Vagina (tissue), 2 donors: Measurements from ENCODE around the gene FOXF2. TPM values are rescaled to one million over a fixed set of nuclear protein-coding genes. Genes with fewer than 3 reads are reported as not detected.

ENCODE experiments used
- DNase-seq, 2 donors: peaks; one replicate each; pipeline ENCODE4 v3.0.0-alpha.2; 2017; ENCODE audit errors: extremely low spot score in 2 of 2
- H3K27ac ChIP-seq: fragments of 200-600 bp; sonication (generic); one replicate; pipeline ENCODE4 v1.5.1; 2019
- H3K27me3 ChIP-seq: fragments of 200-600 bp; sonication (generic); one replicate; pipeline ENCODE4 v1.5.1; 2019
- H3K36me3 ChIP-seq, 2 donors: fragments of 200-600 bp; sonication (generic); one replicate each; pipeline ENCODE4 v1.5.1; 2017 to 2019
- H3K4me1 ChIP-seq: fragments of 200-600 bp; sonication (generic); one replicate; pipeline ENCODE4 v1.5.1; 2019
- H3K4me3 ChIP-seq, 2 donors: fragments of 200-600 bp; sonication (generic); 1 replicate in 1 of 2; 2 replicates in 1 of 2; pipeline ENCODE4 v1.5.1; 2016 to 2019
- H3K9me3 ChIP-seq: fragments of 200-600 bp; sonication (generic); one replicate; pipeline ENCODE4 v1.5.1; 2019
- POLR2A ChIP-seq, 2 donors: fragments of 450-650 bp; IDR thresholded peaks; one replicate each; pipeline ENCODE4 v1.6.1; 2017; ENCODE audit warnings: antibody characterized with exemption in 2 of 2, mild to moderate bottlenecking in 2 of 2, moderate library complexity in 2 of 2
- POLR2AphosphoS5 ChIP-seq, 2 donors: sonication (generic); formaldehyde crosslinking; IDR thresholded peaks; one replicate each; pipeline ENCODE4 v1.9.0; 2017; ENCODE audit warnings: antibody characterized with exemption in 2 of 2, mild to moderate bottlenecking in 2 of 2, low read depth in 1 of 2; ENCODE audit not compliant: insufficient read depth in 1 of 2
- intact Hi-C: fragments of 100-400 bp; cut with DNase I; formaldehyde crosslinking; loops from one replicate; pipeline ENCODE4 v1.15.1; 2023
- total RNA-seq: library from RNA; depleted of rRNA; stranded (reverse); fragments of >200 nt; gene quantifications from one replicate; pipeline ENCODE4 v1.2.3, GENCODE V29; 2016
- TF ChIP-seq, protein P1 (sequence below), 3 experiments: fragments of 450-650 bp in 2 of 3; fragments of 200-600 bp in 1 of 3; sonication (generic) in 1 of 3; IDR thresholded peaks; one replicate each; pipeline ENCODE4 v1.5.1; 2017 to 2019; ENCODE audit warnings: antibody characterized with exemption in 3 of 3, mild to moderate bottlenecking in 2 of 3, moderate library complexity in 2 of 3

FOXF2 gene
- total RNA-seq, 1 donor from 2014 or later, result 1.2 TPM

DNA sequence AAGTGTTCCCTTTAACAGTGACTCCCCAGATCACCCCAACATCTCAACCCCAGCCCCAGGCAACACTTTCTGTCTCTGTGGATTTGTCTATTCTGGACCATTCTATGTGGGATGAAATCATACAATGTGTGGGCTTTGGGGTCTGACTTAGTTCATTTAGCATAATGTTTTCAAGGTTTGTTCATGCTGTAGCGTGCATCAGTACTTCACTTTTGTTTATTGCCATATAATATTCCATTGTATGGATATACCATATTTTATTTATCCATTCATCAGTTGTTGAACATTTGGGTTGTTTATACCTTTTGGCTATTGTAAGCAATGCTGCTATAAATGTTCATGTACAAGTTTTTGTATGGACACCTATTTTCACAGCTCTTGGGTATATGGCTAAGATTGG is 31.0 kb downstream of the FOXF2 start:
- H3K9me3 ChIP-seq, result no peaks in the 10 kb centered on the region
- H3K36me3 ChIP-seq, result no peaks in the 10 kb centered on the region
- DNase-seq, result no peak
- TF ChIP-seq, protein P1, sequence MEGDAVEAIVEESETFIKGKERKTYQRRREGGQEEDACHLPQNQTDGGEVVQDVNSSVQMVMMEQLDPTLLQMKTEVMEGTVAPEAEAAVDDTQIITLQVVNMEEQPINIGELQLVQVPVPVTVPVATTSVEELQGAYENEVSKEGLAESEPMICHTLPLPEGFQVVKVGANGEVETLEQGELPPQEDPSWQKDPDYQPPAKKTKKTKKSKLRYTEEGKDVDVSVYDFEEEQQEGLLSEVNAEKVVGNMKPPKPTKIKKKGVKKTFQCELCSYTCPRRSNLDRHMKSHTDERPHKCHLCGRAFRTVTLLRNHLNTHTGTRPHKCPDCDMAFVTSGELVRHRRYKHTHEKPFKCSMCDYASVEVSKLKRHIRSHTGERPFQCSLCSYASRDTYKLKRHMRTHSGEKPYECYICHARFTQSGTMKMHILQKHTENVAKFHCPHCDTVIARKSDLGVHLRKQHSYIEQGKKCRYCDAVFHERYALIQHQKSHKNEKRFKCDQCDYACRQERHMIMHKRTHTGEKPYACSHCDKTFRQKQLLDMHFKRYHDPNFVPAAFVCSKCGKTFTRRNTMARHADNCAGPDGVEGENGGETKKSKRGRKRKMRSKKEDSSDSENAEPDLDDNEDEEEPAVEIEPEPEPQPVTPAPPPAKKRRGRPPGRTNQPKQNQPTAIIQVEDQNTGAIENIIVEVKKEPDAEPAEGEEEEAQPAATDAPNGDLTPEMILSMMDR (IDR thresholded peaks at IDR 0.05), result no peak
- TF ChIP-seq POLR2A (IDR thresholded peaks at IDR 0.05) (no peak), POLR2AphosphoS5 (IDR thresholded peaks at IDR 0.05; ENCODE audit: insufficient read depth in 1 of 2, low read depth in 1 of 2) (no peak)
- H3K27me3 ChIP-seq, result no peaks in the 10 kb centered on the region
- no peaks in the 10 kb centered on the region for H3K4me1 ChIP-seq
- H3K4me3 ChIP-seq, result no peak overlapping the region
- intact Hi-C loops, result no loop called here
- no peak overlapping the region for H3K27ac ChIP-seq

DNA sequence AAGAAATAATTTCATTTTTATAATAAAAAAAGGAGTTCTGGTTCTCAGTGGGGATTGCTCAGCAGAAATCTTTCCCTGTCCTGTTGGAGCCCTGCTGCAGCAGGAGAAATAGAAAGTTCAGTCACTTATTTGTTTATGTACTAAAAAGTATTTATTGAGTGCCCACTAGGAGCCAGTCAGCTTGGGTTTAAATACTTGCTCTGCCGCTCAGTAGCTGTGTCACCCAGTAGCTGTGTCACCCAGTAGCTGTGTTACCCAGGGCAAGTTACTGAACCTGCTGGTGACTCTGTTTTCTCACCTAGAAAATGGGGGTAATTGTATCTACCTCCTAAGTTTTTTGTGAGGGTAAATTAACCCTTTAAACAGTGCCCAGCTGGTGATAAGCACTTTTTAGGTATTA is 32.9 kb downstream of the FOXF2 start:
- Histone ChIP-seq H3K27me3 (no peaks in the 10 kb centered on the region), H3K36me3 (no peaks in the 10 kb centered on the region), H3K27ac (no peak overlapping the region), H3K9me3 (no peaks in the 10 kb centered on the region), H3K4me1 (no peaks in the 10 kb centered on the region), H3K4me3 (no peak overlapping the region)
- TF ChIP-seq POLR2A (IDR thresholded peaks at IDR 0.05) (no peak), POLR2AphosphoS5 (IDR thresholded peaks at IDR 0.05; ENCODE audit: insufficient read depth in 1 of 2, low read depth in 1 of 2) (no peak)
- TF ChIP-seq, protein P1 (IDR thresholded peaks at IDR 0.05), result no peak
- DNase-seq, result no peak
- intact Hi-C loops, result no loop called here

DNA sequence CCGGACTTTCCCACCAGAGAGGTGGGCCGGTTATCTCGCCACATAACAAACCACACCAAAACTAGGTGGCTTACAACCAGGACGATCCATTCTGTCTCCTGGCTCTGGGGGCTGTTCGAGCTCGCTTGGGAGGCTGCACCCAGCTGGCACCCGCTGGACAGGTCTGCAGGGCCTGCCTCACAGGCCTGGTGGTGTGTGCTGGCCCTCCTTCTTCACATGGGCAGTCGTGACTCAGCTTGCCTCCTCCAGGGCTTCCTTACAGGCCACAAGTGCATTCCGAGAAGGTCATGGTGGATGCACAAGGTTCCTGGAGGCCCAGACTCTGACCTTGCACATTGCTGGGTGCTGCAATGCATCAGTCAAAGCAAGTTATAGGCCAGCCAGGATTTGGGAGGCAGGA is 34.2 kb downstream of the FOXF2 start:
- no peak overlapping the region for H3K4me3 ChIP-seq
- TF ChIP-seq POLR2AphosphoS5 (IDR thresholded peaks at IDR 0.05; ENCODE audit: insufficient read depth in 1 of 2, low read depth in 1 of 2) (no peak), POLR2A (IDR thresholded peaks at IDR 0.05) (no peak)
- TF ChIP-seq, protein P1 (IDR thresholded peaks at IDR 0.05), result no peak
- H3K27ac ChIP-seq, result no peak overlapping the region
- intact Hi-C loops, result no loop called here
- H3K27me3 ChIP-seq, result no peaks in the 10 kb centered on the region
- H3K9me3 ChIP-seq, result no peaks in the 10 kb centered on the region
- no peaks in the 10 kb centered on the region for H3K4me1 ChIP-seq
- no peaks in the 10 kb centered on the region for H3K36me3 ChIP-seq
- DNase-seq, result no peak

DNA sequence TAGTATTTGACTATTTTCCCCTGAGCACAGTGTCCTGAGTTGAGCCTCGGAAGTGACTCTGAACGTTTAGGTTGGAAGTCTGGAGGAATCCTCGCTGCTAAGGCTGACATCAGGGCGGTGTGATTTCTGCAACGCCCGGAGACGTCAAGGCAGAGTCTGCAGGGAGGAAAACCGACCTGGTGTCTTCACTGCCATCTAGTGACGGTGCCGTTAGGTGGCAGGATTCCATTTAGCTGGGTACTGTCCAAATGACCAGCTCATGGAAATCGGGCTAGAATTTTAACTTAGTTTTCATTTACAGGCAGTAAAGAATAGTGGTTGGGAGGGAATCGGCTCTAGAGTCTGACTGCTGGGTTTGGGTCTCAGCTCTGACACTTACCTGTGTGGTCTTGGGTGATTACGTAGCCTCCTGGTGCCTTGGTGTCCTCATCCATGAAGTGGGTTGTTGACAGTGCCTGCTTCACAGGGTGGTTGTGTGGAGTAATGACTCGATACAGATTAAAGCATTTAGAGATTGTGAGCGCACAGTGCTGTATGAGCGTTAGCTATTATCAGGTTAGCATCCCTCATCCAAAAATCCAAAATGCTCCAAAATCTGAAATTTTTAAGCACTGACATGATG is 35.0 kb downstream of the FOXF2 start:
- H3K27me3 ChIP-seq, result no peaks in the 10 kb centered on the region
- DNase-seq, result no peak
- H3K9me3 ChIP-seq, result no peaks in the 10 kb centered on the region
- TF ChIP-seq POLR2AphosphoS5 (IDR thresholded peaks at IDR 0.05; ENCODE audit: insufficient read depth in 1 of 2, low read depth in 1 of 2), result no peak
- TF ChIP-seq, protein P1 (IDR thresholded peaks at IDR 0.05), result peak in 1 of 3 experiments; percentile 31
- no peak overlapping the region for H3K27ac ChIP-seq
- H3K4me1 ChIP-seq, result no peaks in the 10 kb centered on the region
- intact Hi-C loops, result no loop called here
- no peak overlapping the region for H3K4me3 ChIP-seq
- H3K36me3 ChIP-seq, result no peaks in the 10 kb centered on the region

DNA sequence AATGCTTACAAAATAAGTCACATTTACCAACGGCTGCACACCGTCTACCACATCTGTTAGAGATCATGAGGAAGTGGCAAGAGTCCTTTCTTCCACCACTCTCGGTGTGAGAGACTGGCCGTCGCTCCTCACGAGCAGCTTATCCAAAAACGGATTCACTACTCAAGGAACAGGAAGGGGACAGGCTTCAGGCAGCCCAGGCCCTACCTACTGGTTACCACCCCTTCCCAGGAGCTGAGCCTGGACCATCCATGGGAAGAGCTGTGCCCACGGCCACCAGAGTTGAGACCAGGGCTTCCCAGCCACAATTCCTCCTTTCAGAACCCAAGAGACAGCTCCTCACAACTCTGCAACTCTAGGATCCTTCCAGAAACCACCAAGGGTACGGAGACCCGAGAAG is 37.0 kb downstream of the FOXF2 start:
- TF ChIP-seq, protein P1 (IDR thresholded peaks at IDR 0.05), result no peak
- TF ChIP-seq POLR2A (IDR thresholded peaks at IDR 0.05), result no peak
- Histone ChIP-seq H3K4me3 (no peak overlapping the region), H3K4me1 (no peaks in the 10 kb centered on the region), H3K27me3 (no peaks in the 10 kb centered on the region), H3K27ac (no peak overlapping the region), H3K36me3 (no peaks in the 10 kb centered on the region), H3K9me3 (no peaks in the 10 kb centered on the region)
- DNase-seq, result no peak
- intact Hi-C loops, result no loop called here
